ENCODE measurements around the gene PDGFC. TPM values are rescaled to one million over a fixed set of nuclear protein-coding genes. Genes with fewer than 3 reads are reported as not detected.

The PDGFC gene
- total RNA-seq, 1 donor from 2014 or later: 56.7 TPM

DNA sequence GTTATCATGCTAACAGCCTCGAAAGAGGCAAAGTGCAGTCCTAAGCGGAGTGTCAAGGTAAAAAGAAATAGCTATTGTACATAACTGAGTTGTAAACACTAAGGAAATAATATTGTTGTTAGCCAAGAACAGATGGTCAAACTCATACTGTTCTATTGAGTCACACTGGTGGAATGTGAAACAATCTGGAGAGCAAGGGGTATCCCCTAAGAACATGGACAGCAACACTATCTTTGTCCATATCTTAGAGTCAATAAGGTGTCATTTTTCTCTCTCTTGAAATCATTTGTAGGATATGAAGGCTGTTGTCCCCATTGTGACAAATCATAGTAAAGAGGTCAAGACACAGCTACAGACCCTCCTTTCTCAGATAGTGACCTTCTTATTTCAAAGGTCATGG lies 4.5 kb upstream of the PDGFC start:
- H3K4me3 ChIP-seq (ENCODE audit: low read depth, low read length): no peak overlapping the region
- TF ChIP-seq CTCF (conservative IDR thresholded peaks at IDR 0.05; ENCODE audit: low read depth, low read length): no peak
- DNase-seq (ENCODE audit: low read depth): no peak

- TF ChIP-seq CTCF (conservative IDR thresholded peaks at IDR 0.05; ENCODE audit: low read depth, low read length): no peak
- H3K4me3 ChIP-seq (ENCODE audit: low read depth, low read length): no peak overlapping the region
- no peak for DNase-seq (ENCODE audit: low read depth)
Measured at GRCh38 chr4:156975686-156976085, 4.1 kb upstream of the PDGFC start.

DNA sequence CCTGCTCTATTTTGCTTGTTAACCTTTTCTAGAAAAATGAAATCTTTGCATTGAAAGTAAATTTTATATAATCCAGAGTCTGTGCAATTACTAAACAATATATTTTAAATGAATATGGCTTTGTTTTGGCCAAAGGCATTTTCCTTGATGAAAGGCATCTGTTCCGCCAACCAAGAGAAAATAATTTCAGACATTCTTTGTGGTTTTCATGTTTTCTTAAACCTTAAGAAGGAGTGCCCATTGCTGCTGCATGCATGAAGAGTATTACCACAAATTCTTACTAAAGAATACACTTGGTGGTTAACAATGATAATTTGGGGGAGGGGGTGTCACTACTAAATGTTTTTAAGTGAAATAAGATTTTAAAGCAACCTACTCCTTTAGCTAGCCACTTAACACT lies 2.7 kb upstream of the PDGFC start:
- no peak for DNase-seq (ENCODE audit: low read depth)
- no peak overlapping the region for H3K4me3 ChIP-seq (ENCODE audit: low read depth, low read length)
- TF ChIP-seq CTCF (conservative IDR thresholded peaks at IDR 0.05; ENCODE audit: low read depth, low read length): no peak

DNA sequence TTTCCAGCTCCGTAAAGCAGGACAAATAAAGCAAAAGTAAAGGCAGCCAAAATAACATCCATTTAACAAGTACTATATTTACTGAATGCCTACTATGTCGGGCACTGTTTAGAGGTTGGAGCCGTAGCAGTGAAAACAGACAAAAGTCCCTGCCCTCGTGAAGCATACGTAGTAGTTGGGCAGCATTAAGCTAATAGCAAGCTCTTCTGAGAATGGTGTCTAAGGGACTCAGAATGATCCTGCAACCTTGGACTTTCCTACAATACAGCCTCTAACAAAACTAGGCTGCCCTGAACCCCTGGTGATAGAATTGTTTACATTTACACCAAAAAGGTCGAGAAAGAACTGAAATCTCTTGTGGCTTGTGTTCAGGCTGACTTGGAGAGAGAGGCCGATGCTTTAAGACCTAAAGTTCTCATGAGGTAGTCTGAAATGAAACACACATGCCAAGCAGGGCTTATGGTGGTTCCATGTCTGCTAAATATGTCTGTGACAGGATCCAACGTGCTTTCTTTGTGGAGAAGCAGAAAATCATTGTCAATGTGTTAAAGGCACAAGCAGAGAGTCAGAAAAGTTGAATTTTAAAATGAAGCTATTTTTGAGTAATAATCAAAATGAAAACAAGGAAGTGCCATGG lies 898 bp upstream of the PDGFC start:
- DNase-seq (ENCODE audit: low read depth): no peak
- H3K4me3 ChIP-seq (ENCODE audit: low read depth, low read length): peak overlapping the region; percentile 89
- no peak for TF ChIP-seq CTCF (conservative IDR thresholded peaks at IDR 0.05; ENCODE audit: low read depth, low read length)

GRCh38 chr4:156971165-156971675 lies 379 bp downstream of the PDGFC start:
- no peak for DNase-seq (ENCODE audit: low read depth)
- no peak for TF ChIP-seq CTCF (conservative IDR thresholded peaks at IDR 0.05; ENCODE audit: low read depth, low read length)
- peak overlapping the region; percentile 89 for H3K4me3 ChIP-seq (ENCODE audit: low read depth, low read length)

- peak overlapping the region; percentile 89 for H3K4me3 ChIP-seq (ENCODE audit: low read depth, low read length)
- TF ChIP-seq CTCF (conservative IDR thresholded peaks at IDR 0.05; ENCODE audit: low read depth, low read length): peak; percentile 55
- no peak for DNase-seq (ENCODE audit: low read depth)
Measured at GRCh38 chr4:156970501-156971164, 966 bp downstream of the PDGFC start.
